ENCODE measurements around the gene PIK3R4.

Gene PIK3R4

DNA sequence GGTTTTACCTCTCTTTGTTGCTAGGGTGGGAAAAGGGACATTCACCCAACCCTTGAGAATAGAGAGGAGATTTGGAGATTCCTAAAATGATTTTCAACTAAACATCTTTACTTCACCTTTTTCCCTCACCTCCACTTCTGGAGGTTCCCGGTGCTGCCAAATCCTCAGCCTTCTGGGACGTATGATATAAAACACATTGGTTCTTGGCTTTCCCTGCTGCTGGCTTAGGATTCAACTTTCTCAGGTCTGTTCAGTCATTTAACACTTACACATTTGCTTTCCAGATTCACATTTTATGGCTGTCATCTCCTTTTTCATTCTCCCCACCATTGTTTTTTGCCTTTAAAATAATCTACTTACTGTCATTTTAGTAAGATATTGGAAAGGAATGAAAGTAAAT lies 106.6 kb downstream of the PIK3R4 start:
- DNase-seq (ENCODE audit: low spot score): no peak

GRCh38 chr3:130636480-130637234 lies 110.0 kb downstream of the PIK3R4 start:
- no peak for DNase-seq (ENCODE audit: low spot score)

DNA sequence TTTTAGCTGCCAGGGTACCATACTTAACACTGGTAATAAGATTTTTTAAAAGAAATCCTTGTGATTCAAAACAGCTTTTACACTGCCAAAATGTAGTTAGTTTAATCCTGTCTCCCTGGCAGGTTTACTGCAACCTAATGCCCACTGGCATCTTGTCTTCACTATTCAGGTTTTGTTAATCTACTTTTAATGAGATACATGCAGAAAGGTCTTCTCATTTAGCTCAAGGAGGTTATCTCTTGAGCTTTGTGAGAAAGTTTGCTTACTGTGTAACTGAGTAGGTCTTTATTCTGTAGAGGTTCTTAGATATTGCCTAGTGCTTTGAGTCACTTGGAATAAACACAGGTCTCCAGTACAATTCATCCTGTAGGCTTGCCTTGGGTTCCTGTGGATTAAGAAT lies 110.7 kb downstream of the PIK3R4 start:
- no peak for DNase-seq (ENCODE audit: low spot score)

GRCh38 chr3:130635285-130635684 lies 111.3 kb downstream of the PIK3R4 start:
- DNase-seq (ENCODE audit: low spot score): no peak

Measured in hepatic stellate cell (primary cell).